GM12878 (cell line): ENCODE measurements around the gene ZNF428.

Experiments used
- RAD21 ChIP-seq: IDR thresholded peaks from 2 replicates; pipeline ENCODE4 v1.6.1; 2011; ENCODE audit warnings: mild to moderate bottlenecking, low read depth, low read length, moderate library complexity; ENCODE audit not compliant: insufficient read depth
- TF ChIP-seq, protein P1 (sequence below), 3 experiments: IDR thresholded peaks in 2 of 3; conservative IDR thresholded peaks in 1 of 3; 2 replicates each; pipeline ENCODE4 v1.5.1; 2011; ENCODE audit warnings: low read depth in 3 of 3, low read length in 3 of 3, mild to moderate bottlenecking in 3 of 3, control low read depth in 2 of 3, moderate library complexity in 2 of 3, inconsistent platforms in 1 of 3, mixed read lengths in 1 of 3; ENCODE audit not compliant: control insufficient read depth in 2 of 3, insufficient read depth in 1 of 3; ENCODE audit errors: extremely low read depth in 1 of 3
- TF ChIP-seq, protein P2 (sequence below): IDR thresholded peaks from 2 replicates; pipeline ENCODE4 v1.6.1; 2011; ENCODE audit warnings: borderline replicate concordance, low read depth, mild to moderate bottlenecking, moderate library complexity, mixed read lengths, low read length; ENCODE audit not compliant: insufficient read depth; ENCODE audit errors: extremely low read length

DNA sequence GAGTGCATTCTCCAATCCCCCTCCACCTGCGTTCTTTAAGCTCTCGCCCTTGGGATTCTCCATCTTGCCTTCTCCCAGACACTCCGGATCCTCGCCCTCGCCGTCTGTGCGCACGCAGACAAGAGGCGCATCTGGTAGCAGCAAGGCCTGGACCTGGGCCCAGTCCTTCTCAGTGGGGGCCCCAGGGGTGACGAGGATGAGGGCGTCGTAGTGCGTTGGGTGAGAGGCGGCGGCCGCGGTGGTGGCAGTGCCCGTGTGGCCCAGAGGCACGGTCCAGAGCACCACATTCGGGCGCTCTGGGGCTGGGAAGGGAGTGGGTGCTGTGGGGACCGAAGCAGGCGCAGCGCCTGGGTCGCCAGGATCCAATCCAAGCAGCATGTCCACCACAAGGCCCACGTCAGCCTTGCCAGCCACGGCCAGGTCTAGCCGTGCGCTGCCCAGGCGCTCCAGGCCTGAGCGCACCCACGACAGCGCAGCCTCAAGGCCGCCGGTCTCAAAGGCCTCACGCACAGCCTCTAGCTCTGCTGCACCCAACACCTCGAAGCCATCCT lies 26.6 kb downstream of the ZNF428 start:
- TF ChIP-seq, protein P1, sequence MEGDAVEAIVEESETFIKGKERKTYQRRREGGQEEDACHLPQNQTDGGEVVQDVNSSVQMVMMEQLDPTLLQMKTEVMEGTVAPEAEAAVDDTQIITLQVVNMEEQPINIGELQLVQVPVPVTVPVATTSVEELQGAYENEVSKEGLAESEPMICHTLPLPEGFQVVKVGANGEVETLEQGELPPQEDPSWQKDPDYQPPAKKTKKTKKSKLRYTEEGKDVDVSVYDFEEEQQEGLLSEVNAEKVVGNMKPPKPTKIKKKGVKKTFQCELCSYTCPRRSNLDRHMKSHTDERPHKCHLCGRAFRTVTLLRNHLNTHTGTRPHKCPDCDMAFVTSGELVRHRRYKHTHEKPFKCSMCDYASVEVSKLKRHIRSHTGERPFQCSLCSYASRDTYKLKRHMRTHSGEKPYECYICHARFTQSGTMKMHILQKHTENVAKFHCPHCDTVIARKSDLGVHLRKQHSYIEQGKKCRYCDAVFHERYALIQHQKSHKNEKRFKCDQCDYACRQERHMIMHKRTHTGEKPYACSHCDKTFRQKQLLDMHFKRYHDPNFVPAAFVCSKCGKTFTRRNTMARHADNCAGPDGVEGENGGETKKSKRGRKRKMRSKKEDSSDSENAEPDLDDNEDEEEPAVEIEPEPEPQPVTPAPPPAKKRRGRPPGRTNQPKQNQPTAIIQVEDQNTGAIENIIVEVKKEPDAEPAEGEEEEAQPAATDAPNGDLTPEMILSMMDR (IDR thresholded peaks at IDR 0.05 in 2 of 3, conservative IDR thresholded peaks at IDR 0.05 in 1 of 3; ENCODE audit: control insufficient read depth in 2 of 3, extremely low read depth in 1 of 3, insufficient read depth in 1 of 3, low read depth in 3 of 3, low read length in 3 of 3), result no peak
- TF ChIP-seq, protein P2, sequence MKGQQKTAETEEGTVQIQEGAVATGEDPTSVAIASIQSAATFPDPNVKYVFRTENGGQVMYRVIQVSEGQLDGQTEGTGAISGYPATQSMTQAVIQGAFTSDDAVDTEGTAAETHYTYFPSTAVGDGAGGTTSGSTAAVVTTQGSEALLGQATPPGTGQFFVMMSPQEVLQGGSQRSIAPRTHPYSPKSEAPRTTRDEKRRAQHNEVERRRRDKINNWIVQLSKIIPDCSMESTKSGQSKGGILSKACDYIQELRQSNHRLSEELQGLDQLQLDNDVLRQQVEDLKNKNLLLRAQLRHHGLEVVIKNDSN, result no peak
- TF ChIP-seq RAD21, result no peak
